HepG2 (cell line): ENCODE measurements around the gene TJP3. TPM values are rescaled to one million over a fixed set of nuclear protein-coding genes. Genes with fewer than 3 reads are reported as not detected.

Experiments used
- BHLHE40 ChIP-seq: IDR thresholded peaks from 2 replicates; pipeline ENCODE4 v1.6.1; 2011; ENCODE audit warnings: low read length, improper control_type of control experiment
- GMEB1 ChIP-seq: sonication (generic); formaldehyde crosslinking; IDR thresholded peaks from 2 replicates; pipeline ENCODE4 v1.5.1; 2020; ENCODE audit warnings: missing genetic modification reagents, mild to moderate bottlenecking, borderline replicate concordance
- HDAC6 ChIP-seq: fragments of 200-600 bp; sonication (generic); IDR thresholded peaks from 2 replicates; pipeline ENCODE4 v1.7.0; 2017; ENCODE audit warnings: mild to moderate bottlenecking, antibody characterized with exemption, low read length, low read depth
- KAT8 ChIP-seq: IDR thresholded peaks from 2 replicates; pipeline ENCODE4 v1.6.1; 2016; ENCODE audit warnings: missing genetic modification reagents, missing compliant biosample characterization
- KLF6 ChIP-seq: IDR thresholded peaks from 2 replicates; pipeline ENCODE4 v1.8.0; 2016; ENCODE audit warnings: missing biosample characterization, missing genetic modification reagents
- MTA1 ChIP-seq: sonication (generic); formaldehyde crosslinking; IDR thresholded peaks from 2 replicates; pipeline ENCODE4 v1.4.0; 2020; ENCODE audit warnings: missing genetic modification reagents, mild to moderate bottlenecking, borderline replicate concordance
- XRCC5 ChIP-seq: fragments of 200-400 bp; formaldehyde crosslinking; optimal IDR thresholded peaks from 2 replicates; pipeline ENCODE3; 2017; ENCODE audit warnings: mild to moderate bottlenecking, low read length
- ZNF136 ChIP-seq: sonication (generic); formaldehyde crosslinking; IDR thresholded peaks from 2 replicates; pipeline ENCODE4 v1.8.1; 2022; ENCODE audit warnings: low read depth, mild to moderate bottlenecking, moderate library complexity, missing genetic modification reagents
- ZNF605 ChIP-seq: sonication (generic); formaldehyde crosslinking; IDR thresholded peaks from 2 replicates; pipeline ENCODE4 v1.8.0; 2022; ENCODE audit warnings: mild to moderate bottlenecking, missing genetic modification reagents
- ZNF639 ChIP-seq: conservative IDR thresholded peaks from 2 replicates; pipeline ENCODE4 v1.6.1; 2018; ENCODE audit warnings: missing genetic modification reagents
- ZNF792 ChIP-seq: IDR thresholded peaks from 2 replicates; pipeline ENCODE4 v1.6.1; 2016
- polyA plus RNA-seq, 8 experiments: library from polyadenylated mRNA; depleted of rRNA in 3 of 8; stranded (reverse) in 7 of 8; unstranded in 1 of 8; fragments of >200 nt; fragmentation: Illumina TruSeq in 4 of 8; extraction: Trizol in 4 of 8; gene quantifications; 2 replicates each; pipeline versions ENCODE4 v1.2.1 to v1.2.3, GENCODE V29; 2011 to 2016; ENCODE audit warnings: low read depth in 4 of 8, missing spikeins in 1 of 8, mixed read lengths in 1 of 8; ENCODE audit not compliant: insufficient read depth in 1 of 8
- total RNA-seq, 5 experiments: library from RNA; depleted of rRNA; stranded (reverse); fragments of >200 nt; fragmentation: Illumina TruSeq; extraction: Trizol; gene quantifications; 2 replicates each; pipeline ENCODE4 v1.2.3, GENCODE V29; 2016; ENCODE audit warnings: low read depth in 1 of 5
- TF ChIP-seq, protein P1 (sequence below): IDR thresholded peaks from 2 replicates; pipeline ENCODE4 v1.6.1; 2016; ENCODE audit warnings: missing compliant biosample characterization, missing genetic modification reagents, borderline replicate concordance
- TF ChIP-seq, protein P2 (sequence below): sonication (generic); formaldehyde crosslinking; IDR thresholded peaks from 2 replicates; pipeline ENCODE4 v1.5.1; 2020; ENCODE audit warnings: mild to moderate bottlenecking, missing genetic modification reagents, moderate library complexity
- TF ChIP-seq, protein P3 (sequence below): sonication (generic); formaldehyde crosslinking; IDR thresholded peaks from 2 replicates; pipeline ENCODE4 v1.4.0; 2020; ENCODE audit warnings: missing genetic modification reagents
- TF ChIP-seq, protein P4 (sequence below): sonication (generic); formaldehyde crosslinking; IDR thresholded peaks from 2 replicates; pipeline ENCODE4 v1.4.0; 2020; ENCODE audit warnings: missing genetic modification reagents

Gene TJP3
- total and polyA plus RNA-seq, 2 of the 13 experiments (the other 11 are each of a cell fraction or from before 2014, with no cell fraction given) = 2.3 to 21.5 TPM

- TF ChIP-seq GMEB1 (no peak), KLF6 (CRISPR knock-in tag) (peak; percentile 78; the same call in 1 of the 2 replicates), XRCC5 (peak; percentile 61), ZNF605 (CRISPR knock-in tag) (peak; percentile 47; the same call in 1 of the 2 replicates), BHLHE40 (0 out of 2 replicates have a peak, but pooled peaks have one; percentile 38), MTA1 (CRISPR knock-in tag) (0 out of 2 replicates have a peak, but pooled peaks have one; percentile 46), ZNF136 (CRISPR knock-in tag) (no peak), HDAC6 (no peak), ZNF639 (CRISPR knock-in tag) (no peak), KAT8 (0 out of 2 replicates have a peak, but pooled peaks have one; percentile 21), ZNF792 (CRISPR knock-in tag) (0 out of 2 replicates have a peak, but pooled peaks have one; percentile 42)
- TF ChIP-seq, protein P1, sequence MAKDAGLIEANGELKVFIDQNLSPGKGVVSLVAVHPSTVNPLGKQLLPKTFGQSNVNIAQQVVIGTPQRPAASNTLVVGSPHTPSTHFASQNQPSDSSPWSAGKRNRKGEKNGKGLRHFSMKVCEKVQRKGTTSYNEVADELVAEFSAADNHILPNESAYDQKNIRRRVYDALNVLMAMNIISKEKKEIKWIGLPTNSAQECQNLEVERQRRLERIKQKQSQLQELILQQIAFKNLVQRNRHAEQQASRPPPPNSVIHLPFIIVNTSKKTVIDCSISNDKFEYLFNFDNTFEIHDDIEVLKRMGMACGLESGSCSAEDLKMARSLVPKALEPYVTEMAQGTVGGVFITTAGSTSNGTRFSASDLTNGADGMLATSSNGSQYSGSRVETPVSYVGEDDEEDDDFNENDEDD (CRISPR knock-in tag) = peak; percentile 79; the same call in 1 of the 2 replicates
- TF ChIP-seq, protein P2, sequence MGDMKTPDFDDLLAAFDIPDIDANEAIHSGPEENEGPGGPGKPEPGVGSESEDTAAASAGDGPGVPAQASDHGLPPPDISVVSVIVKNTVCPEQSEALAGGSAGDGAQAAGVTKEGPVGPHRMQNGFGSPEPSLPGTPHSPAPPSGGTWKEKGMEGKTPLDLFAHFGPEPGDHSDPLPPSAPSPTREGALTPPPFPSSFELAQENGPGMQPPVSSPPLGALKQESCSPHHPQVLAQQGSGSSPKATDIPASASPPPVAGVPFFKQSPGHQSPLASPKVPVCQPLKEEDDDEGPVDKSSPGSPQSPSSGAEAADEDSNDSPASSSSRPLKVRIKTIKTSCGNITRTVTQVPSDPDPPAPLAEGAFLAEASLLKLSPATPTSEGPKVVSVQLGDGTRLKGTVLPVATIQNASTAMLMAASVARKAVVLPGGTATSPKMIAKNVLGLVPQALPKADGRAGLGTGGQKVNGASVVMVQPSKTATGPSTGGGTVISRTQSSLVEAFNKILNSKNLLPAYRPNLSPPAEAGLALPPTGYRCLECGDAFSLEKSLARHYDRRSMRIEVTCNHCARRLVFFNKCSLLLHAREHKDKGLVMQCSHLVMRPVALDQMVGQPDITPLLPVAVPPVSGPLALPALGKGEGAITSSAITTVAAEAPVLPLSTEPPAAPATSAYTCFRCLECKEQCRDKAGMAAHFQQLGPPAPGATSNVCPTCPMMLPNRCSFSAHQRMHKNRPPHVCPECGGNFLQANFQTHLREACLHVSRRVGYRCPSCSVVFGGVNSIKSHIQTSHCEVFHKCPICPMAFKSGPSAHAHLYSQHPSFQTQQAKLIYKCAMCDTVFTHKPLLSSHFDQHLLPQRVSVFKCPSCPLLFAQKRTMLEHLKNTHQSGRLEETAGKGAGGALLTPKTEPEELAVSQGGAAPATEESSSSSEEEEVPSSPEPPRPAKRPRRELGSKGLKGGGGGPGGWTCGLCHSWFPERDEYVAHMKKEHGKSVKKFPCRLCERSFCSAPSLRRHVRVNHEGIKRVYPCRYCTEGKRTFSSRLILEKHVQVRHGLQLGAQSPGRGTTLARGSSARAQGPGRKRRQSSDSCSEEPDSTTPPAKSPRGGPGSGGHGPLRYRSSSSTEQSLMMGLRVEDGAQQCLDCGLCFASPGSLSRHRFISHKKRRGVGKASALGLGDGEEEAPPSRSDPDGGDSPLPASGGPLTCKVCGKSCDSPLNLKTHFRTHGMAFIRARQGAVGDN (CRISPR knock-in tag) = peak; percentile 84
- TF ChIP-seq, protein P3, sequence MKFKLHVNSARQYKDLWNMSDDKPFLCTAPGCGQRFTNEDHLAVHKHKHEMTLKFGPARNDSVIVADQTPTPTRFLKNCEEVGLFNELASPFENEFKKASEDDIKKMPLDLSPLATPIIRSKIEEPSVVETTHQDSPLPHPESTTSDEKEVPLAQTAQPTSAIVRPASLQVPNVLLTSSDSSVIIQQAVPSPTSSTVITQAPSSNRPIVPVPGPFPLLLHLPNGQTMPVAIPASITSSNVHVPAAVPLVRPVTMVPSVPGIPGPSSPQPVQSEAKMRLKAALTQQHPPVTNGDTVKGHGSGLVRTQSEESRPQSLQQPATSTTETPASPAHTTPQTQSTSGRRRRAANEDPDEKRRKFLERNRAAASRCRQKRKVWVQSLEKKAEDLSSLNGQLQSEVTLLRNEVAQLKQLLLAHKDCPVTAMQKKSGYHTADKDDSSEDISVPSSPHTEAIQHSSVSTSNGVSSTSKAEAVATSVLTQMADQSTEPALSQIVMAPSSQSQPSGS (CRISPR knock-in tag) = 0 out of 2 replicates have a peak, but pooled peaks have one; percentile 30
- TF ChIP-seq, protein P4, sequence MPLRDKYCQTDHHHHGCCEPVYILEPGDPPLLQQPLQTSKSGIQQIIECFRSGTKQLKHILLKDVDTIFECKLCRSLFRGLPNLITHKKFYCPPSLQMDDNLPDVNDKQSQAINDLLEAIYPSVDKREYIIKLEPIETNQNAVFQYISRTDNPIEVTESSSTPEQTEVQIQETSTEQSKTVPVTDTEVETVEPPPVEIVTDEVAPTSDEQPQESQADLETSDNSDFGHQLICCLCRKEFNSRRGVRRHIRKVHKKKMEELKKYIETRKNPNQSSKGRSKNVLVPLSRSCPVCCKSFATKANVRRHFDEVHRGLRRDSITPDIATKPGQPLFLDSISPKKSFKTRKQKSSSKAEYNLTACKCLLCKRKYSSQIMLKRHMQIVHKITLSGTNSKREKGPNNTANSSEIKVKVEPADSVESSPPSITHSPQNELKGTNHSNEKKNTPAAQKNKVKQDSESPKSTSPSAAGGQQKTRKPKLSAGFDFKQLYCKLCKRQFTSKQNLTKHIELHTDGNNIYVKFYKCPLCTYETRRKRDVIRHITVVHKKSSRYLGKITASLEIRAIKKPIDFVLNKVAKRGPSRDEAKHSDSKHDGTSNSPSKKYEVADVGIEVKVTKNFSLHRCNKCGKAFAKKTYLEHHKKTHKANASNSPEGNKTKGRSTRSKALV (CRISPR knock-in tag) = 0 out of 2 replicates have a peak, but pooled peaks have one; percentile 21
Measured at GRCh38 chr19:3783660-3784584, 75.7 kb downstream of the TJP3 start (continued).
